Measurements from ENCODE around the gene LRMDA. TPM values are rescaled to one million over a fixed set of nuclear protein-coding genes. Genes with fewer than 3 reads are reported as not detected.

The LRMDA gene
- total RNA-seq, 4 donors from 2014 or later, result 2.2 to 7.8 (median 4.5) TPM

GRCh38 chr10:75809003-75809402 lies 377.6 kb downstream of the LRMDA start:
- H3K36me3 ChIP-seq, result no peaks in the 10 kb centered on the region
- H3K27me3 ChIP-seq, result no peaks in the 10 kb centered on the region
- H3K4me3 ChIP-seq, result no peak overlapping the region
- intact Hi-C loops (cut with DNase I; ENCODE audit: low total_unique reads), result no loop called here
- no peak for DNase-seq
- in situ Hi-C loops (cut with MboI; ENCODE audit: low pct_ligation_motif_present in 1 of 4, low pct_unique_long_range_greater_than_20kb in 1 of 4, low sequenced_read_pairs in 3 of 4), result no loop called here
- no peak overlapping the region for H3K27ac ChIP-seq
- no peak for TF ChIP-seq POLR2A (IDR thresholded peaks at IDR 0.05)
- TF ChIP-seq POLR2AphosphoS5 (IDR thresholded peaks at IDR 0.05), result no peak
- no peak for TF ChIP-seq EP300 (IDR thresholded peaks at IDR 0.05; ENCODE audit: low read depth)
- TF ChIP-seq CTCF (IDR thresholded peaks at IDR 0.05), result no peak
- 92% methylated on average over 3 of the region's 3 CpGs; no CpG with 5 or more reads in 1 of the 2 donors for WGBS, 2 donors (ENCODE audit: low coverage in 1 of 2)
- H3K4me1 ChIP-seq, result no peaks in the 10 kb centered on the region
- H3K9me3 ChIP-seq, result no peaks in the 10 kb centered on the region

- intact Hi-C loops (cut with DNase I; ENCODE audit: low total_unique reads) (no loop called here), in situ Hi-C loops (cut with MboI; ENCODE audit: low pct_ligation_motif_present in 1 of 4, low pct_unique_long_range_greater_than_20kb in 1 of 4, low sequenced_read_pairs in 3 of 4) (no loop called here)
- TF ChIP-seq CTCF (IDR thresholded peaks at IDR 0.05) (no peak), POLR2A (IDR thresholded peaks at IDR 0.05) (no peak), EP300 (IDR thresholded peaks at IDR 0.05; ENCODE audit: low read depth) (no peak), POLR2AphosphoS5 (IDR thresholded peaks at IDR 0.05) (no peak)
- DNase-seq, result no peak
- no peak overlapping the region for H3K4me3 ChIP-seq
- H3K27me3 ChIP-seq, result no peaks in the 10 kb centered on the region
- no peaks in the 10 kb centered on the region for H3K9me3 ChIP-seq
- H3K4me1 ChIP-seq, result no peaks in the 10 kb centered on the region
- H3K27ac ChIP-seq, result no peak overlapping the region
- no peaks in the 10 kb centered on the region for H3K36me3 ChIP-seq
Observed at GRCh38 chr10:75814014-75814413, 382.6 kb downstream of the LRMDA start.

GRCh38 chr10:75815066-75815465 lies 383.6 kb downstream of the LRMDA start:
- intact Hi-C loops (cut with DNase I; ENCODE audit: low total_unique reads), result no loop called here

GRCh38 chr10:75817198-75817597 lies 385.8 kb downstream of the LRMDA start:
- no peaks in the 10 kb centered on the region for H3K36me3 ChIP-seq
- intact Hi-C loops (cut with DNase I; ENCODE audit: low total_unique reads) (no loop called here), in situ Hi-C loops (cut with MboI; ENCODE audit: low pct_ligation_motif_present in 1 of 4, low pct_unique_long_range_greater_than_20kb in 1 of 4, low sequenced_read_pairs in 3 of 4) (no loop called here)
- DNase-seq, result no peak
- no peaks in the 10 kb centered on the region for H3K27me3 ChIP-seq
- H3K4me1 ChIP-seq, result no peaks in the 10 kb centered on the region
- no peak for TF ChIP-seq EP300 (IDR thresholded peaks at IDR 0.05; ENCODE audit: low read depth)
- no peak for TF ChIP-seq POLR2AphosphoS5 (IDR thresholded peaks at IDR 0.05)
- no peak for TF ChIP-seq CTCF (IDR thresholded peaks at IDR 0.05)
- no peak for TF ChIP-seq POLR2A (IDR thresholded peaks at IDR 0.05)
- no peak overlapping the region for H3K4me3 ChIP-seq
- 44% methylated on average over 2 of the region's 2 CpGs; no CpG with 5 or more reads in 1 of the 2 donors for WGBS, 2 donors (ENCODE audit: low coverage in 1 of 2)
- no peaks in the 10 kb centered on the region for H3K9me3 ChIP-seq
- no peak overlapping the region for H3K27ac ChIP-seq

More at GRCh38 chr10:75815066-75815465, 383.6 kb downstream of the LRMDA start:
- H3K4me3 ChIP-seq, result no peak overlapping the region
- TF ChIP-seq CTCF (IDR thresholded peaks at IDR 0.05) (no peak), POLR2A (IDR thresholded peaks at IDR 0.05) (no peak), POLR2AphosphoS5 (IDR thresholded peaks at IDR 0.05) (no peak), EP300 (IDR thresholded peaks at IDR 0.05; ENCODE audit: low read depth) (no peak)
- no peak overlapping the region for H3K27ac ChIP-seq
- no peaks in the 10 kb centered on the region for H3K4me1 ChIP-seq
- no peak for DNase-seq
- in situ Hi-C loops (cut with MboI; ENCODE audit: low pct_ligation_motif_present in 1 of 4, low pct_unique_long_range_greater_than_20kb in 1 of 4, low sequenced_read_pairs in 3 of 4), result no loop called here
- H3K27me3 ChIP-seq, result no peaks in the 10 kb centered on the region
- H3K36me3 ChIP-seq, result no peaks in the 10 kb centered on the region
- no peaks in the 10 kb centered on the region for H3K9me3 ChIP-seq

Data from transverse colon (tissue), 4 donors.